ENCODE results near the gene SRD5A1. TPM values are rescaled to one million over a fixed set of nuclear protein-coding genes. Genes with fewer than 3 reads are reported as not detected.

The SRD5A1 gene
- total RNA-seq, 3 donors from 2014 or later (not counting 1 experiment from before 2014, with no cell fraction given), result 6.5 to 11.0 (median 7.8) TPM

DNA sequence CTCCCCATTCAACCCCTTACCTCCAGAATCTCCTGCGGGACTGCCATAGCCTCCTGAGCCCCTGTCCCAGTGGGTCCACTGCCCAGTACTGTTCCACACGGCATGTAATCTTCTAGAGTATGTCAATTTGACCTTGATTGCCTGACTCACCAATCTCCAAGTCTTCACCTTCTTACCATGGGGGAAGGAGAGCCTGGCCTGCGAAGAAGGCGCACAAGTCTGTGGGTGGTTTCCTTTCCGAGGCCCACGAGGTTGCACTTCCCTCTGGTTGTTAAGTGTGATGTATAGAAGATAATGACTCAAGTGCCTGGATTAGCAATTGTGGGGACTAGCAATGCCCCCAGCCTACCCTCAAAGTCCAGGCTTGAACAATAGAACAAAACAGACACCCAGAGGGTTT lies 71.8 kb downstream of the SRD5A1 start:
- H3K4me1 ChIP-seq (ENCODE audit: control insufficient read depth, insufficient read depth, low read length), result no peaks in the 10 kb centered on the region
- no peaks in the 10 kb centered on the region for H3K9me3 ChIP-seq (ENCODE audit: control insufficient read depth, insufficient read depth, low read length)
- Mint-ChIP-seq H3K4me3 (no peak overlapping the region), H3K27me3 (ENCODE audit: low read depth in 2 of 2) (peaks cover 17 to 19% of the 10 kb centered on the region in 2 donors), H3K4me1 (no peaks in the 10 kb centered on the region), H3K9me3 (no peaks in the 10 kb centered on the region), H3K27ac (no peak overlapping the region), H3K36me3 (no peaks in the 10 kb centered on the region)
- no peaks in the 10 kb centered on the region for H3K36me3 ChIP-seq (ENCODE audit: control insufficient read depth, insufficient read depth, low read length)
- no peaks in the 10 kb centered on the region for H3K27me3 ChIP-seq (ENCODE audit: control insufficient read depth, insufficient read depth, low read length)
- WGBS (ENCODE audit: insufficient coverage), result 61% methylated on average over 6 of the region's 6 CpGs
- ATAC-seq (no peak), DNase-seq (no peak)
- TF ChIP-seq, protein P1, sequence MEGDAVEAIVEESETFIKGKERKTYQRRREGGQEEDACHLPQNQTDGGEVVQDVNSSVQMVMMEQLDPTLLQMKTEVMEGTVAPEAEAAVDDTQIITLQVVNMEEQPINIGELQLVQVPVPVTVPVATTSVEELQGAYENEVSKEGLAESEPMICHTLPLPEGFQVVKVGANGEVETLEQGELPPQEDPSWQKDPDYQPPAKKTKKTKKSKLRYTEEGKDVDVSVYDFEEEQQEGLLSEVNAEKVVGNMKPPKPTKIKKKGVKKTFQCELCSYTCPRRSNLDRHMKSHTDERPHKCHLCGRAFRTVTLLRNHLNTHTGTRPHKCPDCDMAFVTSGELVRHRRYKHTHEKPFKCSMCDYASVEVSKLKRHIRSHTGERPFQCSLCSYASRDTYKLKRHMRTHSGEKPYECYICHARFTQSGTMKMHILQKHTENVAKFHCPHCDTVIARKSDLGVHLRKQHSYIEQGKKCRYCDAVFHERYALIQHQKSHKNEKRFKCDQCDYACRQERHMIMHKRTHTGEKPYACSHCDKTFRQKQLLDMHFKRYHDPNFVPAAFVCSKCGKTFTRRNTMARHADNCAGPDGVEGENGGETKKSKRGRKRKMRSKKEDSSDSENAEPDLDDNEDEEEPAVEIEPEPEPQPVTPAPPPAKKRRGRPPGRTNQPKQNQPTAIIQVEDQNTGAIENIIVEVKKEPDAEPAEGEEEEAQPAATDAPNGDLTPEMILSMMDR (IDR thresholded peaks at IDR 0.05), result no peak
- no peak overlapping the region for H3K4me3 ChIP-seq (ENCODE audit: low read length)
- intact Hi-C loops (cut with micrococcal nuclease), result no loop called here
- H3K27ac ChIP-seq (ENCODE audit: low read length), result no peak overlapping the region

- Histone ChIP-seq H3K9me3 (ENCODE audit: control insufficient read depth, insufficient read depth, low read length) (no peaks in the 10 kb centered on the region), H3K36me3 (ENCODE audit: control insufficient read depth, insufficient read depth, low read length) (no peaks in the 10 kb centered on the region), H3K4me1 (ENCODE audit: control insufficient read depth, insufficient read depth, low read length) (no peaks in the 10 kb centered on the region), H3K4me3 (ENCODE audit: low read length) (no peak overlapping the region), H3K27ac (ENCODE audit: low read length) (no peak overlapping the region), H3K27me3 (ENCODE audit: control insufficient read depth, insufficient read depth, low read length) (peaks cover 2% of the 10 kb centered on the region)
- H3K4me3 Mint-ChIP-seq, result no peak overlapping the region
- peaks cover 0 to 5% of the 10 kb centered on the region in 2 donors for H3K4me1 Mint-ChIP-seq
- peaks cover 17% of the 10 kb centered on the region in 2 donors for H3K27me3 Mint-ChIP-seq (ENCODE audit: low read depth in 2 of 2)
- ATAC-seq, result no peak
- no peak for DNase-seq
- 98% methylated on average over 5 of the region's 5 CpGs for WGBS (ENCODE audit: insufficient coverage)
- TF ChIP-seq, protein P1 (IDR thresholded peaks at IDR 0.05), result no peak
- H3K9me3 Mint-ChIP-seq, result no peaks in the 10 kb centered on the region
- no peak overlapping the region for H3K27ac Mint-ChIP-seq
- intact Hi-C loops (cut with micrococcal nuclease), result no loop called here
- no peaks in the 10 kb centered on the region for H3K36me3 Mint-ChIP-seq
Observed at GRCh38 chr5:6705959-6706358, 72.7 kb downstream of the SRD5A1 start.

DNA sequence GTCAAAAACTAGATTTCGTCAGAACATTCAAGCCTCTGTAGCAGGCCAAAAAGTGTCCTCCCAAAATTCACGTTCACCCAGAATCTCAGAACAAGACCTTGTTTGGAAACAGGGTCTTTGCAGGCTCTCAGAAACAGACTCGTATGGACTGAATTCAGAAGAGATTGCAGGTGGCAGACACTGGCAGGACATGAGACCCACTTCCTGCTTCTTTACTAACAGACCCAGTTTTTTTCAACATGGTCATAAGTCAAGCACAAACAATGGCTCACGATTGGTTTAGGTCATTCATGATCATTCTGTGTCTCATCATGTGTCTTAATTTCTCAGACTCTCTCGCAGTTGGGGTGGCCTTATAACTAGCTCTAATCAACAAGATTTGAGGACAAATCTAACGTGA lies 74.6 kb downstream of the SRD5A1 start:
- Histone ChIP-seq H3K36me3 (ENCODE audit: control insufficient read depth, insufficient read depth, low read length) (no peaks in the 10 kb centered on the region), H3K4me1 (ENCODE audit: control insufficient read depth, insufficient read depth, low read length) (peaks cover 8% of the 10 kb centered on the region), H3K27me3 (ENCODE audit: control insufficient read depth, insufficient read depth, low read length) (peaks cover 2% of the 10 kb centered on the region), H3K4me3 (ENCODE audit: low read length) (no peak overlapping the region), H3K27ac (ENCODE audit: low read length) (no peak overlapping the region), H3K9me3 (ENCODE audit: control insufficient read depth, insufficient read depth, low read length) (no peaks in the 10 kb centered on the region)
- H3K27me3 Mint-ChIP-seq (ENCODE audit: low read depth in 2 of 2), result peaks cover 7 to 17% of the 10 kb centered on the region in 2 donors
- H3K27ac Mint-ChIP-seq, result no peak overlapping the region
- H3K9me3 Mint-ChIP-seq, result no peaks in the 10 kb centered on the region
- WGBS (ENCODE audit: insufficient coverage), result 69% methylated on average over 6 of the region's 6 CpGs
- TF ChIP-seq, protein P1 (IDR thresholded peaks at IDR 0.05), result no peak
- intact Hi-C loops (cut with micrococcal nuclease), result no loop called here
- peaks cover 8 to 15% of the 10 kb centered on the region in 2 donors for H3K4me1 Mint-ChIP-seq
- ATAC-seq, result no peak
- DNase-seq, result no peak
- no peak overlapping the region for H3K4me3 Mint-ChIP-seq
- H3K36me3 Mint-ChIP-seq, result no peaks in the 10 kb centered on the region

GRCh38 chr5:6708814-6709213 lies 75.6 kb downstream of the SRD5A1 start:
- no peak overlapping the region for H3K4me3 ChIP-seq (ENCODE audit: low read length)
- peaks cover 2% of the 10 kb centered on the region for H3K27me3 ChIP-seq (ENCODE audit: control insufficient read depth, insufficient read depth, low read length)
- WGBS (ENCODE audit: insufficient coverage), result 81% methylated on average over 1 of the region's 1 CpG
- H3K4me3 Mint-ChIP-seq, result no peak overlapping the region
- H3K9me3 Mint-ChIP-seq, result no peaks in the 10 kb centered on the region
- H3K36me3 ChIP-seq (ENCODE audit: control insufficient read depth, insufficient read depth, low read length), result no peaks in the 10 kb centered on the region
- no peaks in the 10 kb centered on the region for H3K36me3 Mint-ChIP-seq
- H3K27ac Mint-ChIP-seq, result no peak overlapping the region
- peaks cover 8 to 15% of the 10 kb centered on the region in 2 donors for H3K4me1 Mint-ChIP-seq
- intact Hi-C loops (cut with micrococcal nuclease), result no loop called here
- DNase-seq, result no peak
- TF ChIP-seq, protein P1 (IDR thresholded peaks at IDR 0.05), result no peak
- H3K27me3 Mint-ChIP-seq (ENCODE audit: low read depth in 2 of 2), result peaks cover 7 to 17% of the 10 kb centered on the region in 2 donors
- ATAC-seq, result no peak
- H3K27ac ChIP-seq (ENCODE audit: low read length), result no peak overlapping the region
- peaks cover 8% of the 10 kb centered on the region for H3K4me1 ChIP-seq (ENCODE audit: control insufficient read depth, insufficient read depth, low read length)
- H3K9me3 ChIP-seq (ENCODE audit: control insufficient read depth, insufficient read depth, low read length), result no peaks in the 10 kb centered on the region
